Measurements from ENCODE around the gene RBM48.
A peak's percentile ranks its signal among the peaks of the same experiment; 100 is the strongest.

RBM48 gene

GRCh38 chr7:92528958-92529264 is 316 bp downstream of the RBM48 start:
- Histone ChIP-seq H3K9me3 (ENCODE audit: control insufficient read depth, insufficient read depth, low read depth, low read length) (no peaks in the 10 kb centered on the region), H3K4me3 (ENCODE audit: low read depth, low read length) (peak overlapping the region; percentile 72), H3K36me3 (ENCODE audit: control insufficient read depth in 2 of 2, insufficient read depth in 1 of 2, low read length in 2 of 2) (peaks cover 23 to 34% of the 10 kb centered on the region in 2 experiments), H3K4me1 (ENCODE audit: control insufficient read depth, insufficient read depth, low read length) (peaks cover 8% of the 10 kb centered on the region; the same call in 1 of the 2 replicates), H3K27ac (ENCODE audit: extremely low read depth, low read depth, low read length) (peak overlapping the region; percentile 48)
- no peak for TF ChIP-seq ZNF221 (tag by site-specific recombination; IDR thresholded peaks at IDR 0.05; ENCODE audit: borderline replicate concordance)
- peak; percentile 6; the same call in 1 of the 2 replicates for TF ChIP-seq HOXD13 (CRISPR knock-in tag; IDR thresholded peaks at IDR 0.05; ENCODE audit: borderline replicate concordance)
- TF ChIP-seq KLF9 (tag by site-specific recombination; IDR thresholded peaks at IDR 0.05; ENCODE audit: low read depth) = no peak
- ChIA-PET POLR2A (interaction anchor here (0.5 to 2.0 kb wide), 19 partner anchors 11 to 703 kb away, joined by 3 to 18 read pairs (median 4); partner anchors contain the start of genes ANKIB1, FAM133B, KRIT1 and VPS50), CTCF (interaction anchor here (0.6 to 1.2 kb wide), 8 partner anchors 11 to 1591 kb away, joined by 3 to 4 read pairs (median 3); no protein-coding TSS in a partner anchor)

- Histone ChIP-seq H3K27ac (ENCODE audit: extremely low read depth, low read depth, low read length) (peak overlapping the region; percentile 20), H3K9me3 (ENCODE audit: control insufficient read depth, insufficient read depth, low read depth, low read length) (no peaks in the 10 kb centered on the region), H3K36me3 (ENCODE audit: control insufficient read depth in 2 of 2, insufficient read depth in 1 of 2, low read length in 2 of 2) (peaks cover 58 to 81% of the 10 kb centered on the region in 2 experiments), H3K4me3 (ENCODE audit: low read depth, low read length) (no peak overlapping the region), H3K4me1 (ENCODE audit: control insufficient read depth, insufficient read depth, low read length) (peaks cover 13% of the 10 kb centered on the region; the same call in 1 of the 2 replicates)
- ChIA-PET POLR2A (no interaction called here), CTCF (interaction anchor here (0.9 kb wide), 1 partner anchor 56 kb away, joined by 3 read pairs; no protein-coding TSS in a partner anchor)
- TF ChIP-seq ZNF830 (tag by site-specific recombination; IDR thresholded peaks at IDR 0.05; ENCODE audit: low read depth) (no peak), HOXC10 (CRISPR knock-in tag; IDR thresholded peaks at IDR 0.05) (no peak), ZNF580 (tag by site-specific recombination; IDR thresholded peaks at IDR 0.05) (peak; percentile 68; the same call in 1 of the 2 replicates), GLIS2 (tag by site-specific recombination; IDR thresholded peaks at IDR 0.05) (no peak), KLF1 (tag by site-specific recombination; IDR thresholded peaks at IDR 0.05) (no peak), ZFP37 (tag by site-specific recombination; IDR thresholded peaks at IDR 0.05) (0 out of 2 replicates have a peak, but pooled peaks have one; percentile 32), ZNF76 (tag by site-specific recombination; IDR thresholded peaks at IDR 0.05; ENCODE audit: borderline replicate concordance, low read depth) (0 out of 2 replicates have a peak, but pooled peaks have one; percentile 21), SETDB1 (IDR thresholded peaks at IDR 0.05; ENCODE audit: insufficient read length, low read length) (no peak), ATF2 (tag by site-specific recombination; IDR thresholded peaks at IDR 0.05; ENCODE audit: low read depth) (peak; percentile 80), FEZF1 (tag by site-specific recombination; IDR thresholded peaks at IDR 0.05) (peak; percentile 96), ZNF624 (tag by site-specific recombination; IDR thresholded peaks at IDR 0.05) (no peak), ZNF621 (tag by site-specific recombination; IDR thresholded peaks at IDR 0.05) (no peak), ZNF311 (tag by site-specific recombination; IDR thresholded peaks at IDR 0.05; ENCODE audit: borderline replicate concordance) (no peak), HIC1 (tag by site-specific recombination; IDR thresholded peaks at IDR 0.05) (peak; percentile 31; the same call in 1 of the 2 replicates), ZNF175 (tag by site-specific recombination; IDR thresholded peaks at IDR 0.05) (no peak), ZNF19 (tag by site-specific recombination; IDR thresholded peaks at IDR 0.05; ENCODE audit: low read depth) (0 out of 2 replicates have a peak, but pooled peaks have one; percentile 33), ZBTB26 (tag by site-specific recombination; optimal IDR thresholded peaks at IDR 0.05) (no peak), ZNF513 (tag by site-specific recombination; IDR thresholded peaks at IDR 0.05) (peak; percentile 23; the same call in 1 of the 2 replicates), PRDM4 (tag by site-specific recombination; IDR thresholded peaks at IDR 0.05) (peak; percentile 88), ZNF488 (tag by site-specific recombination; IDR thresholded peaks at IDR 0.05) (no peak)
Observed at GRCh38 chr7:92534572-92534971, 6.0 kb downstream of the RBM48 start.
